ENCODE results near the gene PPP1R15B. TPM values are rescaled to one million over a fixed set of nuclear protein-coding genes. Genes with fewer than 3 reads are reported as not detected.

The PPP1R15B gene
- total and polyA plus RNA-seq, 8 donors: 31.8 to 53.0 (median 39.3) TPM

GRCh38 chr1:204453141-204453772, 41.6 kb upstream of the PPP1R15B start:
- no peak for TF ChIP-seq CTCF (IDR thresholded peaks at IDR 0.05)
- no peaks in the 10 kb centered on the region for H3K9me3 ChIP-seq
- no peak overlapping the region for H3K4me3 ChIP-seq
- no peaks in the 10 kb centered on the region for H3K27me3 ChIP-seq
- peaks cover 0 to 31% of the 10 kb centered on the region in 2 donors for H3K36me3 ChIP-seq
- intact Hi-C loops (cut with DNase I): no loop called here
- no peak for ATAC-seq
- no peak for DNase-seq
- H3K27ac ChIP-seq: peak overlapping the region in 1 of 2 donors; percentile 37
- peaks cover 3 to 27% of the 10 kb centered on the region in 2 donors for H3K4me1 ChIP-seq

GRCh38 chr1:204451352-204452124, 39.9 kb upstream of the PPP1R15B start:
- H3K4me1 ChIP-seq: peaks cover 7 to 30% of the 10 kb centered on the region in 2 donors
- H3K27me3 ChIP-seq: no peaks in the 10 kb centered on the region
- H3K9me3 ChIP-seq: no peaks in the 10 kb centered on the region
- peaks cover 0 to 42% of the 10 kb centered on the region in 2 donors for H3K36me3 ChIP-seq
- peak overlapping the region in 1 of 2 donors; percentile 65 for H3K27ac ChIP-seq
- DNase-seq (no peak), ATAC-seq (no peak)
- no peak for TF ChIP-seq CTCF (IDR thresholded peaks at IDR 0.05)
- no peak overlapping the region for H3K4me3 ChIP-seq
- intact Hi-C loops (cut with DNase I): no loop called here

GRCh38 chr1:204450461-204451257, 39.0 kb upstream of the PPP1R15B start:
- ATAC-seq (peak; percentile 78), DNase-seq (peak in 1 of 4 donors; percentile 60)
- peaks cover 0 to 39% of the 10 kb centered on the region in 2 donors for H3K36me3 ChIP-seq
- intact Hi-C loops (cut with DNase I): no loop called here
- TF ChIP-seq CTCF (IDR thresholded peaks at IDR 0.05): no peak
- H3K4me3 ChIP-seq: no peak overlapping the region
- H3K27ac ChIP-seq: peak overlapping the region; percentile 4 to 65
- peaks cover 8 to 36% of the 10 kb centered on the region in 2 donors for H3K4me1 ChIP-seq
- H3K27me3 ChIP-seq: no peaks in the 10 kb centered on the region
- no peaks in the 10 kb centered on the region for H3K9me3 ChIP-seq

- Histone ChIP-seq H3K9me3 (no peaks in the 10 kb centered on the region), H3K36me3 (peaks cover 0 to 39% of the 10 kb centered on the region in 2 donors), H3K27me3 (no peaks in the 10 kb centered on the region), H3K27ac (peak overlapping the region in 1 of 2 donors; percentile 13), H3K4me3 (no peak overlapping the region), H3K4me1 (peaks cover 8 to 36% of the 10 kb centered on the region in 2 donors)
- no peak for DNase-seq
- TF ChIP-seq CTCF (IDR thresholded peaks at IDR 0.05): no peak
- no peak for ATAC-seq
- intact Hi-C loops (cut with DNase I): loop anchor here (5.0 to 10.0 kb wide), 2 partner anchors 53 to 55 kb away; no protein-coding TSS in a partner anchor
Measured at GRCh38 chr1:204449678-204450280, 38.2 kb upstream of the PPP1R15B start.
